Natural killer cell (primary cell): ENCODE measurements around the gene PLGRKT. TPM values are rescaled to one million over a fixed set of nuclear protein-coding genes. Genes with fewer than 3 reads are reported as not detected.
"Not testable (repeated sequence)": the region's sequence is repeated elsewhere in the genome, so short reads cannot be mapped to it uniquely, and the experiment has no call there.

Source experiments
- ATAC-seq, 3 donors: fragments of 150-1000 bp in 2 of 3; fragments of 200-7000 bp in 1 of 3; cut with Tn5 transposase; 1 replicate in 1 of 3; 2 replicates in 2 of 3; pipeline ENCODE4 v1.10.0; 2021; ENCODE audit warnings: mild to moderate bottlenecking in 2 of 3, moderate library complexity in 2 of 3
- DNase-seq, 2 donors: peaks; one replicate each; pipeline versions ENCODE4 v3.0.0 to v3.0.0-alpha.2; 2013 to 2021; ENCODE audit warnings: mixed read lengths in 1 of 2
- H3K27ac ChIP-seq: one replicate; pipeline ENCODE4 v1.5.1; 2013; ENCODE audit warnings: mild to moderate bottlenecking, low read length
- H3K27me3 ChIP-seq: one replicate; pipeline ENCODE4 v1.6.1; 2013; ENCODE audit warnings: low read length; ENCODE audit not compliant: control insufficient read depth, insufficient read depth
- H3K36me3 ChIP-seq: one replicate; pipeline ENCODE4 v1.6.1; 2013; ENCODE audit warnings: low read length; ENCODE audit not compliant: control insufficient read depth, insufficient read depth
- H3K4me1 ChIP-seq: one replicate; pipeline ENCODE4 v1.6.1; 2013; ENCODE audit warnings: low read length; ENCODE audit not compliant: control insufficient read depth, insufficient read depth
- H3K4me3 ChIP-seq: one replicate; pipeline ENCODE4 v1.5.1; 2013; ENCODE audit warnings: low read length
- H3K9me3 ChIP-seq: one replicate; pipeline ENCODE4 v1.6.1; 2013; ENCODE audit warnings: low read length; ENCODE audit not compliant: control insufficient read depth, insufficient read depth
- H3K27ac Mint-ChIP-seq, 2 donors: one replicate each; pipeline ENCODE4 v1.8.0; 2022; ENCODE audit warnings: mild to moderate bottlenecking in 2 of 2, mixed read lengths in 2 of 2, moderate library complexity in 1 of 2
- H3K27me3 Mint-ChIP-seq, 2 donors: one replicate each; pipeline ENCODE4 v1.8.0; 2022; ENCODE audit warnings: low read depth in 2 of 2, mixed read lengths in 2 of 2
- H3K36me3 Mint-ChIP-seq: one replicate; pipeline ENCODE4 v1.8.0; 2022; ENCODE audit warnings: mixed read lengths
- H3K4me1 Mint-ChIP-seq, 2 donors: one replicate each; pipeline ENCODE4 v1.8.0; 2022; ENCODE audit warnings: mixed read lengths in 2 of 2
- H3K4me3 Mint-ChIP-seq: one replicate; pipeline ENCODE4 v1.8.0; 2022; ENCODE audit warnings: mild to moderate bottlenecking, moderate library complexity, mixed read lengths
- H3K9me3 Mint-ChIP-seq, 2 donors: one replicate each; pipeline ENCODE4 v1.8.0; 2022; ENCODE audit warnings: mixed read lengths in 2 of 2
- WGBS: methylation state at CpG from one replicate; pipeline ENCODE4 v1.1.7; 2013; ENCODE audit warnings: missing lambda C conversion rate; ENCODE audit not compliant: insufficient coverage; 5-methylcytosine and 5-hydroxymethylcytosine counted together
- intact Hi-C: fragments of 100-400 bp; cut with micrococcal nuclease; formaldehyde crosslinking; loops from one replicate; pipeline ENCODE4 v1.14.2; 2022
- total RNA-seq, 4 donors: library from RNA; stranded (reverse); fragments of 120-200 nt in 1 of 4; gene quantifications; one replicate each; pipeline versions ENCODE4 v1.2.3 to v1.2.4, GENCODE V29; 2013 to 2022
- TF ChIP-seq, protein P1 (sequence below): fragments of 200-600 bp; IDR thresholded peaks from one replicate; pipeline ENCODE4 v1.8.0; 2022; ENCODE audit warnings: antibody characterized with exemption

PLGRKT gene
- total RNA-seq, 3 donors from 2014 or later (not counting 1 experiment from before 2014, with no cell fraction given): 14.7 to 17.8 (median 17.3) TPM

DNA sequence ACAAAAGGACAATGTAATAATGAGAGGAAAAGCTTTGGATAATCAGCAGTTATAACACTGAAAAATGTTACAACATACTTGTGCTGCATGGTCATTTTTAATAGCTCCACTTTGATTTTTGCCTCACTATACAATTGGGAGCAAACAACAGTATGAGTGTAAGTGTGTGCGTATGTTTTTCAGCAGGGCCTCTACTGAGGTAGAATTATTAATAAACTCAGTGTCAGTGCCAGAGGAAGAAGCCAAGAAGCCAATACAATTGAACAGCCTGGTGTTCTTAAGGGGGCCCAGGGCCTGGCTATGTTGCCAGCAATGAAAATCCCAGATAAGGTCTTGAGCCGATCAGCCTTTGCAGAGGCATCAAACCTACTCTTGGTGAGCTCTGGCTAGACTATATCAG, 81.9 kb downstream of the PLGRKT start:
- no peaks in the 10 kb centered on the region for H3K27me3 ChIP-seq
- no peaks in the 10 kb centered on the region for H3K9me3 ChIP-seq
- Mint-ChIP-seq H3K4me1 (peaks cover 35 to 36% of the 10 kb centered on the region in 2 donors), H3K36me3 (no peaks in the 10 kb centered on the region), H3K4me3 (no peak overlapping the region), H3K9me3 (no peaks in the 10 kb centered on the region), H3K27me3 (no peaks in the 10 kb centered on the region), H3K27ac (peak overlapping the region in 1 of 2 donors; percentile 14)
- intact Hi-C loops: no loop called here
- WGBS: 100% methylated on average over 2 of the region's 2 CpGs
- DNase-seq (no peak), ATAC-seq (no peak)
- no peak overlapping the region for H3K27ac ChIP-seq
- H3K4me3 ChIP-seq: no peak overlapping the region
- peaks cover 19% of the 10 kb centered on the region for H3K4me1 ChIP-seq
- H3K36me3 ChIP-seq: peaks cover 4% of the 10 kb centered on the region
- TF ChIP-seq, protein P1, sequence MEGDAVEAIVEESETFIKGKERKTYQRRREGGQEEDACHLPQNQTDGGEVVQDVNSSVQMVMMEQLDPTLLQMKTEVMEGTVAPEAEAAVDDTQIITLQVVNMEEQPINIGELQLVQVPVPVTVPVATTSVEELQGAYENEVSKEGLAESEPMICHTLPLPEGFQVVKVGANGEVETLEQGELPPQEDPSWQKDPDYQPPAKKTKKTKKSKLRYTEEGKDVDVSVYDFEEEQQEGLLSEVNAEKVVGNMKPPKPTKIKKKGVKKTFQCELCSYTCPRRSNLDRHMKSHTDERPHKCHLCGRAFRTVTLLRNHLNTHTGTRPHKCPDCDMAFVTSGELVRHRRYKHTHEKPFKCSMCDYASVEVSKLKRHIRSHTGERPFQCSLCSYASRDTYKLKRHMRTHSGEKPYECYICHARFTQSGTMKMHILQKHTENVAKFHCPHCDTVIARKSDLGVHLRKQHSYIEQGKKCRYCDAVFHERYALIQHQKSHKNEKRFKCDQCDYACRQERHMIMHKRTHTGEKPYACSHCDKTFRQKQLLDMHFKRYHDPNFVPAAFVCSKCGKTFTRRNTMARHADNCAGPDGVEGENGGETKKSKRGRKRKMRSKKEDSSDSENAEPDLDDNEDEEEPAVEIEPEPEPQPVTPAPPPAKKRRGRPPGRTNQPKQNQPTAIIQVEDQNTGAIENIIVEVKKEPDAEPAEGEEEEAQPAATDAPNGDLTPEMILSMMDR: no peak

DNA sequence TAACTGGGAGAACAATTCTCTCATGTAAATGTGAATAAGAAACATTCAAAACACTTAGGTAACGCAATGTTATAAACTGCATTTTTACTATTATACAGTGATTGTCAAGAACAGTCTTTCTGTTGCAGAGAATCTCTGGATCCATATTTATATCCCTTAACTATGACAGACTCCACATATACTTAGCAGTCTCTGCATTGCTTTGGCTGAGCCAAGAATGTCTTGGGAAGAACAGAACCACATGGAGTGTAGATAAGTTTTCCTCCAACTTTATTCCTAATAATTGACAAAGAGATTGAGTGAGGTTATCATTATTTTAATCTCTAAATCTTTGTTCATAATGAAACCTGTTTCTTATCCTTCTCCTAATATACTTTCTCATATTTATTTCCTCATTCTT, 82.5 kb downstream of the PLGRKT start:
- Histone ChIP-seq H3K27me3 (no peaks in the 10 kb centered on the region), H3K4me3 (no peak overlapping the region), H3K36me3 (peaks cover 2% of the 10 kb centered on the region), H3K27ac (no peak overlapping the region), H3K9me3 (no peaks in the 10 kb centered on the region), H3K4me1 (peaks cover 24% of the 10 kb centered on the region)
- Mint-ChIP-seq H3K4me3 (no peak overlapping the region), H3K4me1 (peaks cover 39 to 40% of the 10 kb centered on the region in 2 donors), H3K36me3 (peaks cover under 1% of the 10 kb centered on the region), H3K27me3 (no peaks in the 10 kb centered on the region), H3K27ac (peak overlapping the region in 1 of 2 donors; percentile 79), H3K9me3 (no peaks in the 10 kb centered on the region)
- no peak for ATAC-seq
- DNase-seq: no peak
- no CpG with 5 or more reads among the region's 1 CpG for WGBS
- TF ChIP-seq, protein P1: no peak
- intact Hi-C loops: no loop called here

DNA sequence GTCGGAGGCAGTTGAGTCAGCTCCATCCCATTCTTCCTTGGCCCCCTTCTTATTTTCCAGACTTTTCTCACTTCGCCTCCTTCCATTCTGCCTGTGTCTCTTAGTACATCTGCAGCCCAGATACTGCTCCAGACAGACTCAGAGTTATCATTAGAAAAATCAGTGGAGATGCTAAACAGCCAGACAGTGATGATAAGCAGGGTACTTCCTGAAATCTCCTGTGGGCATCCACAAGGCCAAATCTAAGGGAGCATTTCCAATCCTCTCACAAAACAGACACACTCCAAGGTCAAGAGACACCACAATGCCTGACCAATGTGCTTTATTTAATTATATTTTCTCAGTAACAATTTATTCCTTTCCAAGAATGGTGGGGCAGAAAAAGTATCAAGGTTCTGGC, 83.5 kb downstream of the PLGRKT start:
- Mint-ChIP-seq H3K4me3 (no peak overlapping the region), H3K9me3 (peaks cover 2 to 4% of the 10 kb centered on the region in 2 donors), H3K36me3 (peaks cover 8% of the 10 kb centered on the region), H3K27ac (peak overlapping the region; percentile 62 to 79), H3K27me3 (no peaks in the 10 kb centered on the region), H3K4me1 (peaks cover 43 to 46% of the 10 kb centered on the region in 2 donors)
- DNase-seq (no peak), ATAC-seq (no peak)
- H3K27ac ChIP-seq: no peak overlapping the region
- no peak overlapping the region for H3K4me3 ChIP-seq
- TF ChIP-seq, protein P1: no peak
- no peaks in the 10 kb centered on the region for H3K9me3 ChIP-seq
- 98% methylated on average over 2 of the region's 2 CpGs for WGBS
- no peaks in the 10 kb centered on the region for H3K36me3 ChIP-seq
- H3K27me3 ChIP-seq: no peaks in the 10 kb centered on the region
- H3K4me1 ChIP-seq: peaks cover 24% of the 10 kb centered on the region
- intact Hi-C loops: no loop called here

DNA sequence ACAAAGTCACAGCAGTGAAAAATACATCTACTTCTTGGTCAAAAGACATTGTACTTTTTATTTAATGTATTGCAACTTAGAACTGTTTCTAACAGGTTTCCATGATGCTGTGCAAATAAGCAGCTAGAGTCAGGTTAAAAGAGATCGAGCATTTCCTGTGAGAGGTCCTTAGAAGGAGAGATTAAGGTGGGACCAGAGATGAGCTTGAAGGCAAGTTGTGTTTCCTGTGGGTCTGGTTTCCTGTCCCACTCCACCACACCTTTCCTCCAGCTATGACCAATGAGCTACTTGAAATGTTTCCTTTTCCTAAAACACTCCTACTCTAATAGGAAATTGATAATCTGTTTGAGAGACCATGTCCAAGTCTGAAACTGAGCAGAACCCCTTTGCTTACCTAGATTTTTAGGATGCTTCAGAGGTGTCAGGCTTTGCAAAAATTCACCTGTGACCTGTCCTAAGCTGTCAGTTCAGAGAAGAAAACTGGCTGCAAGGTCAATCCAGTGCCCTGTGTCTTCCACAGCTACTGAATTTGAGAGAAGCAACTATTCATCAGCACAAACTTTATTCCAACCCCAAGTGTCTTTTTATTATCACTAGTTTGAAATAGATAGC, 85.0 kb downstream of the PLGRKT start:
- Histone ChIP-seq H3K4me3 (no peak overlapping the region), H3K36me3 (no peaks in the 10 kb centered on the region), H3K9me3 (no peaks in the 10 kb centered on the region), H3K27ac (peak overlapping the region; percentile 28), H3K4me1 (peaks cover 24% of the 10 kb centered on the region), H3K27me3 (no peaks in the 10 kb centered on the region)
- 22% methylated on average over 1 of the region's 1 CpG for WGBS
- peaks cover 8% of the 10 kb centered on the region for H3K36me3 Mint-ChIP-seq
- DNase-seq (peak in 1 of 2 donors; percentile 51), ATAC-seq (peak; percentile 65 to 76 (median 70))
- H3K4me3 Mint-ChIP-seq: peak overlapping the region; percentile 73
- intact Hi-C loops: no loop called here
- TF ChIP-seq, protein P1: no peak
- peaks cover 43 to 46% of the 10 kb centered on the region in 2 donors for H3K4me1 Mint-ChIP-seq
- H3K27ac Mint-ChIP-seq: peak overlapping the region; percentile 62 to 79
- H3K27me3 Mint-ChIP-seq: no peaks in the 10 kb centered on the region
- H3K9me3 Mint-ChIP-seq: peaks cover 2 to 6% of the 10 kb centered on the region in 2 donors

DNA sequence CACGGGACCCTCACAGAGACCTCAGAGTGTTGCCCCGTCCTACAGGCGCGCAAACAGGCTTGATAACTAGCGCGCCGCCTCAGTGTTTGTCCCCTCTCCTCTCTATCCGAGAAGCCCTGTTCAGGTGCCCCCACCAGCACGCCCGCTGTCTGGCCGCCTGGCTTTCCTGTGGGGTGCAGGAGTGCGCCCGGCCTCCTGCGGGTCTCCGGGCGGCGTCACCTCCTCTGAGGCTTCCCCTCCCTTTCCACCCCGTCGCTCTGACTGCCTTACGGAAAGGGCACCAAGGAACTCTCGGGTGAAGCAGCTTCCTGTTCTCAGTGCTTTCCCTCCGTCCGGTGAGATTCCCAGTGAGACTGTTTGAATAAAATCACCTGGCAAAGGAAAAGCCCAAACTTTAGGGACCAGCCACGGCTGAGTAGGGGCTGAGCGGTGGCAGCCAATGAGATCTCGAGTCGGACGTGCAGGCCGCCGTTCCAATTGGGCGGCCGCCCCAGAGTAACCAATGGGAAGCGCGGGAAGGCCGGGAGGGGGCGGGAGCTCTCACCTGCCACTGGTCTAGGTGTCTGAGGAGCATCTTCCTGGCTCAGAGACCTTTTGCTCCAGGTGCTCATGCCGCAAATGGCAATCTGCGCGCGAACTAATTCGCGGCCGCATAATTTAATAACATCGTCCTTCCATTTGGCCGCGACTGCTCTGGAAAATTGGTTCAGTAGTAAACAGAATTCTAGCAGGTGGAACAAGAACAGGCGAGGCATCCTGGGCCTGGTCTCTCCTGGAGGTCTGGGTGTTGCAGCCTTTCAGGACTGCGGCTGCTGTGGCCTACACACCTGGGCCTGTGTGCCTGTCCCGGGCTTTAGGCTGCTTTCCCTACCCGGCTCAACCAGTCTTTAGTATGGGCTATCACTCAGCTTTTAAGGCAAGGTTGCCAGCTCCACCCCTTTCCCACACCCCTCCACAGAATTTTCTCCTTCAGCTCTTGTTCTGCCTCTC, 98.4 kb downstream of the PLGRKT start, which contains the start of gene RLN1:
TSS of gene RLN1 (minus strand) at position 885 of the 990 bp plus-strand sequence. CDS start at position 755, 130 bp downstream.
- Mint-ChIP-seq H3K27ac (peak within 1 kb of the TSS; percentile 27 to 65), H3K4me1 (peaks cover 14 to 15% of the 10 kb centered on the region in 2 donors), H3K4me3 (peak within 1 kb of the TSS; percentile 77)
- peak in 1 of 2 donors; percentile 45 for DNase-seq
- H3K4me1 ChIP-seq: peaks cover 13% of the 10 kb centered on the region
- H3K4me3 ChIP-seq: peak within 1 kb of the TSS; percentile 3
- H3K27me3 ChIP-seq, H3K36me3 ChIP-seq, H3K27me3 Mint-ChIP-seq, H3K9me3 ChIP-seq, H3K9me3 Mint-ChIP-seq, H3K36me3 Mint-ChIP-seq, intact Hi-C loops: not testable (repeated sequence)
- peak; percentile 96 to 99 (median 98) for ATAC-seq
- peak within 1 kb of the TSS; percentile 17 for H3K27ac ChIP-seq
- WGBS: 24% methylated on average over 14 of the region's 50 CpGs
